Activated CD4-positive, alpha-beta T cell treated with anti-CD3 and anti-CD28 coated beads, Interleukin-2, amount 50 U/mL, for 1 hour (primary cell): ENCODE data around the gene TENM4.
"Not testable (repeated sequence)": the region's sequence is repeated elsewhere in the genome, so short reads cannot be mapped to it uniquely, and the experiment has no call there.

ENCODE experiments used
- DNase-seq: peaks from one replicate; pipeline ENCODE4 v3.0.0-alpha.2; 2020

Gene TENM4

DNA sequence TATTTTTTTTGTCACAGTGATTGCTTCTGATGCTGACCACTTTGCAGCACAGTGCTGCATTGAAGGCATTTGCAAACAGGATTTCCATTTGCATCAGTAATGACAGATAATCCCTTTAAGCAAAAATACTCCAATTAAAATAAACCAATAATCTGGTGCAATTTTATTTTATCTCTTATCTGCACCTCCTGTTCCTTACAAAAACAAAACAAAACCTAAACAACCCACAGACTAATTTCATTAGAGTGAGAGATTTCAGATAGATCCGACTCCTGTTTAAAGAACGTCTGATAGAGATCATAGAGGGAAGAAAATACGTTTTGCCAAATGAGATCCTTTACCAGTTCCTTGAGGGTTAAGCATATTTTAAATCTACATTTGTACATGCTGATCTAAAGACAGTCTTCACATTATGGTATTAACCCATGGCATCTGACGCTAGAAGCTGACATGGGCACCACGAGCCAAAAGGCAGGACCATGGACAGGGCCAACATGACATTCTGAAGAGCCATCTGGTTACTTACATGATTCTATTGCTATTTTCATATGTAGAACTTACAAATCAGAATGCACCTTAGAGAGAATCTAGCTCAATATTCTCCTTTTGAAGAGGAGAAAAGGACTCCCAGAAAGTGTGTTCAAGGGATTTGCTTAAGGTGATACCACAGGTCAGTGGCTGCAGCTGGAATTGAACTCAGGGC is 580.0 kb downstream of the TENM4 start:
- DNase-seq = no peak

DNA sequence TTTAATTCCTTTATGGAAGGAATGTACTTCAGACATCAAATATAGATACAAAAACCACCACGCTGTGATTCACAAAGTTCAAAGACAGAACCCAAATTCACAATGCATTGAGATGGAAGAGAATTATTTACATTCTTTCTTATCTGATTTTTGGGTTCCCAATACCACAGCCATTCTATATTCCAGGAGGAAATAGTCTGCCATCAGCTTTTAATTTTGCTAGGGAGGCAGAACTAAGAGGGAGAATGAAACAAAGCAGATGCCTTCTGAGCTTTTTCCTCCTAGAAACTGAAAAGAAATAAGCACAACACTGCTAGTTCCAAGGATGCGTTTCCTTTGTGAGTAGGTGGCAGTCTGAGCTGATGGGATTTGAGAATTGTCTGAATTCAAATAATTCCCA is 583.1 kb downstream of the TENM4 start:
- DNase-seq = no peak

DNA sequence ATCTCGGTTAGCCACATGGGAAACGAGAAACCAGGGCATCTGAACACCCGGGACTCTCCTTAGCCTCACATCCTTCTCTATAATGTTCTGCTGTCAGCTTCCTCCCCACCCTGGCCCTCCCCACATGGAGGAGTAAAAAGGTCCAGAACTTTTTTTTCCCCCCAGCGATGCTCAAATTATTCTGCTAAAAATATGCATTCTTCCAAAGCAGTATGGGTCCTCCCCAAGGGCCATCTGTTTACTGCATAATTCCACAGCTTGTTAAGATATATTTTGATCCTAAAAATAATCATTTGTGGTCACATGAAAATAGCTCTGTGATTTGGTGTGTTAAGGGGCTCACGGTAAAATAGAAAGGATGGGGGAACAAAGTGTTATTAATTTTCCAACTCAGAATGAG is 584.6 kb downstream of the TENM4 start:
- no peak for DNase-seq

GRCh38 chr11:78855116-78855515 is 585.7 kb downstream of the TENM4 start:
- DNase-seq = no peak

DNA sequence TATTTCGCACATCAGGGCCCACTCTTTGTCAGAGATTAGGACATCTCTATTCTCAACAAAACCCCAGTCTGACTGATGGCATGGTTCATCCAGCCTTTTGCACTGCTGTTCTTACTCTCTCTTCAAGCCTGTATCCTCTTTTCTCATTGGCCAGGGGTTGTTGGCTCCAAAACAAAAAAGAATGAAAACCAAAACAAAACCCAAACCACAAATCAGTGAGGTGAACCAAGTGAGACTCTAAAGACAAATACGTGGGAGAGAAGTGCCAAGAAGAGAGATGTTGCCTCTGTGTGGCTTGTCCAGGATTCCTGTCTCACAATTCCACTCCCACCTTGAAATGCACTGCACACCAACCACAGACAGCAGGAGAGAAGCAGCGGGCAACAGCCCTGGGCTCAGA is 587.3 kb downstream of the TENM4 start:
- DNase-seq = no peak

DNA sequence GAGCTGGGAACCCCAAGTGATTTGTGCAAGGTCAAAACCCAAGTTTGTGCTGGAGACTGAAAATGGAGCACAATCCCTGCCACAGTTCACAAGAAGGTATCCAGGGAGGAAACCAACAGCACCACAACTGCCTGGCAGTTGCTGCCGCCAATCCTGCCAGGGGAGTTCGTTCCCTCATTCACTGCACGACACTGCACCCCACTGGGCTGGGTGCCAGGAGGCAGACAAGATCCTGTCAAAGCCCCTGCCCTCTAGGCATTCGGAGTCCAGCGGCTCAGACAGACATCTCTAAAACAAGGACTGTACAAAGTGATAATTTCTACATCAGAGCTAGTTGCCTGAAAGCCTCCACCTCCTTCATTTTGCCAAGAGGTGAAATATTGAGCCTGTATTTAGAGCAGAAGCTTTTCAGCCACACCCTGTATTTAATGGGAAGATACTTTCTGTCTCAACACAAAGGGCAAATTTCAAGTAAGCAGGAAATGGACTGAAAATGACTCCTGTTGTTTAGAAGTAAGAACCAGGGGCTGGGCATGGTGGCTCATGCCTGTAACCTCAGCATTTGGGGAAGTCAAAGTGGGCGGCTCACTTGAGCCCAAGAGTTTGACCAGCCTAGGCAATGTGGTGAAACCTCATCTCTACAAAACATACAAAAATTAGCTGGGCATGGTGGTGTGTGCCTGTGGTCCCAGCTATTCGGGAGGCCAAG is 588.8 kb downstream of the TENM4 start:
- no peak for DNase-seq

- no peak for DNase-seq
Observed at GRCh38 chr11:78850078-78850477, 590.8 kb downstream of the TENM4 start.

- DNase-seq = no peak
Observed at GRCh38 chr11:78846269-78846668, 594.6 kb downstream of the TENM4 start.

- no peak for DNase-seq
Observed at GRCh38 chr11:78845496-78845895, 595.3 kb downstream of the TENM4 start.

DNA sequence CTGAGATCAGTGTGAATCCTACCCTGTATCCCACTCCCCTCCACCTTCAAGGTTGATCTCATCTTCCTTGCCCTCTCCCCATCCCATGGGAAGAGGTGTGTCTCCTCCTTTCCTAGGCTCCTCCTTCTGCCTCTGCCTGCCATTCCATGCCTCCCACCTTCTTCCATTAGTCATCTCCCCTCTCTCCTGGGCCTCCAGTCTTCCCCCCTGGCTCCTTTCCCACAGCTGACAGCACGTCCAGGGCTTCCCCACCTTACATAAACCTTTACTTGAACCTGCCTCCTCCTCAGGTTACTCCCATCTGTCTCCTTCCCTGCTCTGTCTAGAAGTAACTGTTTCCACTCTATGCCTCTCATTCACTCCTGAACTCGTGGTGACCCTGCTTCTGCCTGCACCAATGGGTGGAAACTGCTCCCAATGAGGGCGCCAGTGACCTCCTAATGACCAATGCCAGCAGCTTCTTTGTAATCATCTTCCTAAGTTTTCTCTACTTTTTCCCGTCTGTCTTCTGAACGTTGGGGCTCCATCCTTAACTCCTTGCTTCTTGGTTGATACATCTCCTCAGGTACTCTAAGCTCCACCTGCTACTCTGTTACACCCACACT is 599.3 kb downstream of the TENM4 start:
- no peak for DNase-seq

GRCh38 chr11:78840623-78841022 is 600.2 kb downstream of the TENM4 start:
- DNase-seq = no peak

DNA sequence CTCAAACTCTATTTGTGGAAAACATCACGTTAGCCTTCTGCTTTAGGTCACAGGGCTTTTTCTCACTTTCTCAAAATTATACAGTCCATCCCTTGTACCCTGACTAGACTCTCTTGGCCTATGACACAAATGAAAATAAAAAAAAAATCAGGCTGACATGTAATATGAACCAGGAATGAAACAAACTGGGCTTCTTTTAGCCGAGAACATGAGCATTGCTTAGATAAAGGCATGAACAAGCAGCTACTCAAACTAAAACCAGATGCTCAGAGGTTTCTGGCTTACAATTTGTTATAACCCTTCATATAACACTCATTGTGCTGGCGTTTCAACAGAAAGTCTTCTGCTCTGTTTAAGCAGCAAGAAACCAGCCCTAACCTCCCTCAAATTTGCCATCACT is 600.6 kb downstream of the TENM4 start:
- no peak for DNase-seq

- DNase-seq = no peak
Observed at GRCh38 chr11:78838417-78838816, 602.4 kb downstream of the TENM4 start.

DNA sequence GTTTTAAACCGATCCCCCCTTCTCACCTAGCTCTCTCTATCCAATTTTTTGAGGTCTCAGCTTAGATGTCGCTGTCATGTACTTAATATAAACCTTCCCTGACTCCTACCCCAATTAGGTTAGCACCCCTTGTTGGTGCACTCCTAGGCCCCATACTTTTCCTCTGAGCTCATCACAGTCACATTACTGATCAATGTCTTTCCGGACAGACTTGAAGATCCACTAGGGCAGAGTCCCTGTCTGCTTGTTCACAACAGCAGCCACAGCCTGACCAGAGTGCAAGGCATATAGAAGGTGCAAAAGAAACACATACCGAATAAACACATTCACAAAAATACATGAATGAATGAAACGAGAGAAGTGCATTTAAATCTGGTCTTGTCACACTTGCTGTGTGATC is 605.2 kb downstream of the TENM4 start:
- DNase-seq = no peak

GRCh38 chr11:78834886-78835285 is 605.9 kb downstream of the TENM4 start:
- DNase-seq = no peak

GRCh38 chr11:78833237-78833636 is 607.6 kb downstream of the TENM4 start:
- DNase-seq = no peak

- DNase-seq = no peak
Observed at GRCh38 chr11:78832226-78832947, 608.4 kb downstream of the TENM4 start.

DNA sequence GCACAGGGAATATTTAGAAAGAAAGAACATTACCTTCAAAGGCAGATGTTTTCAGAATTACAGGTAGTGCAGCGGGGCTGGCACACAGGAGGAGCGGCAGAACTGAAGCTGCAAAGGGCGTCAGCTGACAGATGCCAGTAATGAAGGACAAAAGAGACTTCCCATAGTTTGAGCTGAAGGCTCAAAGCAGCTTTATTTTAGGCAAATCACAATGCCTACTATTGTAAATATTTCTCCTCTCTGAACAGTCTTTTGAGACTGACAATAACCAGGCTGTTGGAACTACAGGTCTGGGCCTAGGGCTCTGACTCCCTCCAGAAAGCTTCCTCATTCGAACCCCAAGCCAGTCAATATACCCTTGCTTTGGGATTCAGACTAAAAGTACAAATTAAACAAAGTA is 609.3 kb downstream of the TENM4 start:
- DNase-seq = no peak

- no peak for DNase-seq
Observed at GRCh38 chr11:78830277-78830819, 610.5 kb downstream of the TENM4 start.

DNA sequence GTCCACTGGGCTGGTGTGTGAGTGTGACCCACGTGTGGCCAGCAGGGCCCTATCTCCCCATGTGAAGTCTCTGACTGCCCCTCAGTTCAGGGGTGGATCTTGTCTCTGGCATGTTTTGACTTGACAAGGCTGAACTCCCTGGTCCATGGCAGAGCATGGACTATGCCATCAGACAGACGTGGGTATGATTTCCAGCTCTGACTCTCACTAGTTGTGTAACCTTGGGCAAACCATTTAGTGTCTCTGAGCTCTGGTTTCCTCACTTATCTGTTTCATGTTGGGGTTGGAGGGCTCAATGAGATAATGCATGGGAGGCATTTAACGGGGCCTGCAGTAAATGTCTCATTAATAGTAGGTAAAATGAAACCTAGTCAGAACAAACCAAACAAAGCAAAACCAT is 611.7 kb downstream of the TENM4 start:
- no peak for DNase-seq

- DNase-seq = no peak
Observed at GRCh38 chr11:78828676-78829075, 612.2 kb downstream of the TENM4 start.

- not testable (repeated sequence) for DNase-seq
Observed at GRCh38 chr11:78827291-78827690, 613.5 kb downstream of the TENM4 start.

- DNase-seq = no peak
Observed at GRCh38 chr11:78825591-78826020, 615.2 kb downstream of the TENM4 start.
